ENCODE data around the gene HSPB7.
"Not testable (repeated sequence)": the region's sequence is repeated elsewhere in the genome, so short reads cannot be mapped to it uniquely, and the experiment has no call there.

HSPB7 gene

DNA sequence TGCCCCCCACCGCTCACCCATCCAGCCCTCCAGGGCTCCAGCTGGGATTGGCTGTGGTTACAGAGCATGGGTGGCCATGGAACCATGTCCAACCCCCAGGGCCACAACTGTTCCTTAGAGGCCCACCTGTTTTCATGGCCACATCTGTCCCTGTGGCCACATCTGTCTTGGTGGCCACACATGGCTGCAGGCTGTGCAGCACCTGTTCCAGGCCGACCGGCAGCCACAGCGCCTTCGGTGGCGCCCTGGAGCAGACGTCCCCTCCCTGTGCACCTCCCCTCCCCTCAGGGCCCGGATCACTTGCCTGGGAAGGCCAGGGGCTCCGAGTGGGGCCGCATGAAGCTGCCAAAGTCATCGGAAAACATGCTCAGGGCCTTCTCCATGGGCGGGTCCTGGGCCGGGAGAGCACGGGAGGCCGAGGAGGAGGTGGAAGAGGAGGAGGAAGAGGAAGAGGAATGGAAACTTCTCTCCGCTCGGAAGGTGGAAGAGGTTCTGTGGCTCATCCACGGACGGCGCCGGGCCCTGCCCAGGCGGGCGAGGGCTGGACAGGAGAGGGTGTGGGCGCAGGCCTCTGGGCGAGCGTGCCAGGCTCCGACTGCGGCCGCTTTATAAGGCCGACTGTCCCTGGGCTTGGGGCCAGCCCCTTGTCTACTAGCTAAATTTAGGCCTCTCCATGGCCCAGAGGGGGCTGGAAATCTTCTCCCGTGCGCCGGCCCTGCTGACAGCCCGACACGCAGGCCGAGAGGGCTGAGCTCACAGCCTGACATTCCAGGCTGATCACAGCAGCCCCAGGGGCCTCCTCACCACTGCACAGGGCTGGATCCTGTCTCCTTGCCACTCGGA lies at the start of gene HSPB7:
Gene HSPB7, minus strand, starts transcription at position 583 of the 843 bp plus-strand sequence. Its CDS starts 80 bp downstream, at position 503.
- DNase-seq (ENCODE audit: low read depth, low spot score): peak; percentile 41

DNA sequence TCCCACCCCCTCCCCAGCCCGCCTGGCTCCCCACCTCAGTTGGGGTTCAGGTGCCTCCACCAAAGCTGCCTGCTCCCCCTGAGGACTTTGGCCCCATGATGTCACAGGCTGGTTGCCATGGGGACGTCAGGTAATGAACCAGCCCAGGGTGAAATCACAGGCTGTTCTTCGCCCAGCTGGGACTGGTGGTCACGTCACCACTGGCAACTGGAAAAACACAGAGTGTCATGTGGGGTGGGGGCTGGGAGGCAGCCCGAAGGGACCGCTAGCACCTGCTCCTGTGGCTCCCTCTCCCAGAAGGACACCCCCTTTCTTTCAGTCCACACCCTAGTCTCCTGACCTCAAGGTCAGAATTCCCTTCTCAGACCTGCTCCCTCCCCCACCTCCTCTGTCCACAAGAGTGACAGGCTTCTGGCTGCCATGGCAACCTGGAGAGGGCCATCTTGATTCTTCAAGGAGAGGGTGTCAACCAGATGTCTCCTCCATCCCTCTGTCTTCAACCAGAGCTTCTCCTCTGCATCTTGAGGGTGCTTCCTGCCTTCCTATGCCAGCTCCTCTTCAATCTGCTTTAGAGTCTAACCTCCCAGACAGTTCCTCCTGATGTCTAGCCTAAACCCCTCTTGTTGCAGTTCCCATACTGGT lies 49.4 kb upstream of the HSPB7 start:
- DNase-seq (ENCODE audit: low read depth, low spot score): peak; percentile 52

DNA sequence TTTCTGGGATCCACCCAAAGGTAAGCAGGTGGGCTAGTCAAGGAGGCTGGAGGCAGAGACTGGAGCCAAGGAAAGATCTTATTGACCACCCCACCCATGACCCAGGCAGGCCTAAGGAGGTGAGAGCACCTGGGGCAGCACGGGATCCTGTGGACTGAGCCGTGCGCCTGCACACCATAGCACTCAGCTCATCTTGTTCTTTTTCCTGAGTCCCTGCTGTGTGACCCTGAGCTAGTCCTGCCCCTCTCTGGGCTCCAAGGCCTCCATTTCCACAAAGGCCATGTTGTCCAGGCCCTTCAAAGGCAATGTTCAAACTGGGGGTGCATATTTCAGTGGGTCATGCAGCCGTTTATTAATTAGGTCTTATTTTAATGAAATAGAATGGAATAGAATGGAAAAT lies 48.4 kb upstream of the HSPB7 start:
- DNase-seq (ENCODE audit: low read depth, low spot score): no peak

DNA sequence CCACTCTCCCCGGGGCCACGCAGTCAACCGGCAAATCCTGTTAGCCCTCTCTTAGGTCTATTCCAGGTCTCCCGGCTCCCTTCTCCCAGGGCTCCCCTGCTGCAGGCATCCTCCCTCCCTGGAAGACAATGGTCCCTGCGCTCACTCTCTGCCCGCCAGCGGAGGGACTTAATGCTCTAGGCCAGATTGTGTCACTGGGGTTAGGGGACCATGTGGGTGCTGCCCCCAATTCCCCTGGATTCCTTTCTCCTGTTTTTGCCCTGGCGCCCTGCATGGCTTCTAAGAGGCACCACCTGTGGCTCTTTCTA lies 47.4 kb upstream of the HSPB7 start:
- DNase-seq (ENCODE audit: low read depth, low spot score): no peak

DNA sequence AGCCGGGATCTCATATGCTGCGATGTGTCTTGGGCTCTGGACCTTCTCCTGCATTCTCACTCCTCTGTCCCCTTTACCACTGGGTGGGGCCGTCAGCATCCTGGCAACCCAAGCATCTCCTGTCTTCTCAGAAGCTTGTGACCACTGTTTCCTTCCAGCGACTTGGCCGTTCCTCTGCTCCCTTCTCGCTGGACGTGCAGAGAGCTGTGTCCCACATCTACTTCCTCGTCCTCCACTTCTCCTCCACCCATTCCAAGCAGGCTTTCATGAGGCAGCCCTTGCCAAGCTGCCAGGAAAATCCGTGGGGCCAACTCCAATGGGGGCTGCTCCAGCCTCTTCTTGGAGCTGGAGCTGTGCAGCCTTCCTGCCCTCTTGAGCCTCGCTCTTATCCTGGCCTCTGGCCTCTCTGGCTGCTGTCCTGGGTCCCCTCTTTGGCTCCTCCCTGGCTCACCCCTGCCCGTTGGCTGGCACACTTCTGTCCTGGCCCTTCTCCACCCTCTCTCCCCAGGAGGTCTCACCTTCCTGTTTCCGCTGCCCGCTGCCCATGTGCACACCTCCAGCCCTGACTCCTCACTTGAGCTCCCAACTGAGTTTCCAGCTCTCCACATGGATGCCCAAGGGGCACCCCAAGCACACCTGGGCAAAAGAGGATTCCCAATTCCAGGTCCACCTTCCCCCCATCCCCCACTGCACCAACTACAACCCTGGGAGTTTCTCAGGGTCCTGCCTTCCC lies 46.9 kb upstream of the HSPB7 start:
- DNase-seq (ENCODE audit: low read depth, low spot score): no peak

DNA sequence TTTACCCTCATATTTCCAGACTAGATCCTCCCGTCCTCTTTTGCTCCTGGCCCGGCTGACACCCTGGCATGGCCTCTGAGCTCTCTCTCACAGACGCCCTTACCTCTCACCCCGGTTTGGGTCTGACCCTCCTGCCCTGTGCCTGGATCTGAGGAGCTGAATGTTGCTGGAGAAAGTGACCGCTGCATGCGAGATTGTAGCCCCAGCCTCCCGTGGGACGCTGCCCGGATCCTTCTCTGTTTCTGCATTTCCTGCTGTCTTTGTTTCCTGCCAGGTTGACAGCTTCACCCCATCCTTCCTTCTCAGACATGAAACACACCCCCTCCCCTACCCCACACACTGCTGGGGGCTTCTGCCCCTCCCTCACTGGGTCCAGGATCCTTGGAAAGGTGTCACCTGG lies 46.1 kb upstream of the HSPB7 start:
- DNase-seq (ENCODE audit: low read depth, low spot score): no peak

DNA sequence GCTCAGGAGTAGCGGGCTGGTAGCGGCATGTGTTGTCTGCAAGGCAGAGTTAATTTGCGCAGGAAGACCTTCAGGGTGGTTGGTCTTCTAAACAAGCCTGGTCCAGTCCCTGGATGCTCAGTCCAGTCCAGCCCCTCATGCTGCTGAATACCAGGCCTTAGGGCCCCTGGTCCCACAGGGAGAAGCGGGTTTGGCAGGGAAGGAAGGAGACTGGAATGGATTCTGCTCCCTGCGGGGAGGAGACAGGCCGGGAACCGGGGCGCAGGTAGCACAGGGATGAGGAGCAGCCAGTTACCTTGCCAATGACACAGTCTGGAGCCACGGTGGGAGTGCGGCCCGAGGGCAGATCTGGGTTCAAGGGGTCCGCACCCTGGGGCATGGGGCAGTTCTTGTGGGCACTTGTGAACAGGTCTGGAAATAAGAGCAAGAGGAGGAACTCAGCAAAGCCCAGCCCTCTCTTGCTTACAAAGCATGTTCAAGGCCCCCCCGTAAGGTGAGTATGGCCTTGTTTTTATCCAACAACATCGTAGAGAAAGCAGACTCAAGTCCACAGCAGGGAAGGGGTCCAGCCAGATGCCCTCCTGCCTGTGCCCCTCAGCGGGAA lies 45.5 kb upstream of the HSPB7 start:
- DNase-seq (ENCODE audit: low read depth, low spot score): no peak

DNA sequence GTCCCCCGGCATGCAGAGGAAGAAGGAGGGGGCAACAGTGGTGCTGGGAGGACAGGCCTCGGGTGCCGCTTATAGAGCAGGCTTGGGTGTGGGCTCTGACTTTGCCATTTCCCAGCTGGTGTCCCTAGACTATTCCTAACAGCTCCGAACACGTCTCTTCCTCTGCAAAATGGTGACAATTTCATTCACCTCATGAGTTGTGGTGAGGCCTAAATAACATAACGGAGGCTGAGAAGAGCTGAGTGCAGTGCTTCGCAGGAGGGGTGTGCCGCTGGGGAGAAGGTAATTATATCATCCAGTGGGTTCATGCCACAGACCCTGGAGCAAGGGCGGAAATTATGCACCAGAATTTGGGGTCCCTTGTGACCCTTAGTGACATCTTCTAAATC lies 44.8 kb upstream of the HSPB7 start:
- not testable (repeated sequence) for DNase-seq (ENCODE audit: low read depth, low spot score)

DNA sequence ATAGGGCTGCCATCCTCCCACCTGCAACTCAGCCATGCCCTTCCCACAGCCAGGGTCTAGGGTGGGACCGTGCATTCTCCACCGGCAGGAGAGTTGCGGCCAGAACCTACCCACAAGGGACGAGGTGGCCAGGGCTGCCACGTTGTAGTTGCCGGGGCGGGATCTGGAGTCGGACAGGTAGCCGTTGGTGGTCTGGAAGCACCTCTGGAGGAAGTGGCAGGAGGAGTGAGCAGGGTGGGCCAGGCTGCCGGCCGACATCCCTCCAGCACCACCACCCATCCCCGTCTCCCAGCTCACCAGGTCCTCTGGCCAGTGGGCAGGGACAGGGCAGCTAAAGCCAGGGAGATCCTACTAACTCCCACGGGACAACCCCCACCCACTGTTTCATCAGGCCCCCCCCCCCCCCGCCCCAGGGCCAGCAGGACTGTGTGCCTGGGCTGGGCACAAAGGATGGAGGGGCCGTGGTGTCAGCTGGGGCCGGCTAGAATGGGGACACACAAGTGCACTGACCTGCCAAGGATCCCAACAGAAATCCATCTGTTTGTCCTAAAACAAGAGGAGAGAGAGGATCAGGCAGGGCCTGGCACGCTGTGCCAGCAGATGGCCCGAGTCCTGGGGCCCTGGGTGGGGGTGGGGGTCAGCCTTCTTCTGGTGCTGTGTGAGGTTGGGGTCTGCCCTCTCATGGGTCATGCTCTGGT lies 44.3 kb upstream of the HSPB7 start:
- DNase-seq (ENCODE audit: low read depth, low spot score): not testable (repeated sequence)

DNA sequence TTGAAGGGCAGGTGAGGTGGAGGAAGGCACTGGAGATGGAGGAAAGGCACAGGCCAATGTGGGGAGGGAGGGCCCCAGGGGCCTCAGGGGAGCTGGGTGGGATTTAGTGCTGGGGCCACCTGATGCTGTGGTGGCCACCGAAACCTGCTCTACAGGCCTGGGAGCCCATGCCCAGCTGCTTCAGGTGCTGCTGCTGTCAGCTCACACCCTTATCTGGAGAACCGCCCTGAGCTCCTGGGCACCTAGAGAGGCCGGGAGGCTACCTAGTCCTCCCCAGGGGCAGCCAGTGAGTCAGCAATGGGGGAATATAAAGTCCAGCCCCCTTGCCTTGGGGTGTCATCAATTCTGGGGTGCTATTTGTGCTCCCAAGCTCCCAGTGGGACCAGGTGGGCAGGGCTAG lies 43.4 kb upstream of the HSPB7 start:
- DNase-seq (ENCODE audit: low read depth, low spot score): no peak

DNA sequence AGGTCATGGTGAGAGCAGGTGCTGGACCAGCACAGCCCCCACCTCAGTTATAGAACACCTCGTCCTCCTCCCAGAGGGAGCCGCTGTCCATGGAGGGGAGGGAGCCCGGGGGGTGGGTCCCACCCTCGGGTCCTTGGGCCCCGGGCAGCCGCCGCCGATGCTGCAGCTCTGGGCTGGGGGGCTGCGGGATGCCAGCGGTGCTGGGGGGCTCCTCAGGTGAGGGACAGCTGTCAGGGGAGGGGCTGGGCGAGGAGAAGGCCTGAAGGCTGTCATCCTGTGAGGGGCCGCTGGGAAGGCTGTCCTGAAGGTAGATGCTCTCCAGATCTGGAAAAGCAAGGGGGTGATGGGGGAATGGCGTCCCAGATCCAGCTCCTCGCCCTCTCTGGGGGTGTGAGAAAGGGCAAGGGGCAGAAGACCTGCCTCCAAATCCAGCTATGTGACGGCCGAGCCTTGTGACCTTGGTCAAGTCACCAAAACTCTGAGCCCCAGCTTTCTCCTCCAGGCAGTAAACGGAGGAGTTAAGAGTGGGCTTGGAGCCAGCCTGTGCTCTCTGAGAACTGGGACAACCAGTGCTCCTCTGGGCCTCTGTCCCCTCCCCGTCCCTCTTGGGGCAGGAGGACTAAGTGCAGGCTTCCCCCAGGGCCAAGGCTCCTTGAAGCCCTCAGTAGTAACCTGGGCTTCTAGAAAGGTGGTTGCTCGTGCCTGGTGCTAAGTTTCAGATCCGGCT lies 40.7 kb upstream of the HSPB7 start:
- not testable (repeated sequence) for DNase-seq (ENCODE audit: low read depth, low spot score)

DNA sequence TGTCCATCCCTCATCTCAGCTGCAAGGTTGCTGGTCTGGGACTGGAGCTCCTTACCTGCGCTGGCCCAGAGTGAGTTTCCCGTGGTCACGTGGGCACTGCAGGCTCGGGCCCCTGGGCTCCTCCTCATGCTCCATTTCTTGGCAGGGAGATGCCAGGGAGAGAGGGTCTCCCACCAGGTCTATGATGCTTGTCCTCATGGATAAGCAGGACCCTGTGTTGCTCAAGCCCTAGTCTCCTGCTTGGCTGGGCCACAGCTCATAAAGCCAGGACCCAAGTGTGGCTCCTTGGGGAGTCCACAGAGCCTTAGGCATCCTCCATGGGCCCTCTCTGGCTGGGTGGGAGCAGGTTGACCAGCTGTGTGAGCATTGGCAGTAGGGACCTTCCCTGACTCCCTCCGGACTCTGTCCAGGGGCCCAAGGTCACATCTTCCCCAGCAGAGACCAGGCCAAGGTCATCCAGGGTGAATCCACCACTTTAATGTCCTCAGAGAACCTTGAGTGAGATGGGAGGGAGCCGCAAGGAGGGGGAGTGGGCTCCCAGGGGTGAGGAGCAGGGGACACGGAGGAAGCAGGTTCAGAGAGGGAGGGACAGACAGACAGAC lies 39.6 kb upstream of the HSPB7 start:
- DNase-seq (ENCODE audit: low read depth, low spot score): not testable (repeated sequence)

DNA sequence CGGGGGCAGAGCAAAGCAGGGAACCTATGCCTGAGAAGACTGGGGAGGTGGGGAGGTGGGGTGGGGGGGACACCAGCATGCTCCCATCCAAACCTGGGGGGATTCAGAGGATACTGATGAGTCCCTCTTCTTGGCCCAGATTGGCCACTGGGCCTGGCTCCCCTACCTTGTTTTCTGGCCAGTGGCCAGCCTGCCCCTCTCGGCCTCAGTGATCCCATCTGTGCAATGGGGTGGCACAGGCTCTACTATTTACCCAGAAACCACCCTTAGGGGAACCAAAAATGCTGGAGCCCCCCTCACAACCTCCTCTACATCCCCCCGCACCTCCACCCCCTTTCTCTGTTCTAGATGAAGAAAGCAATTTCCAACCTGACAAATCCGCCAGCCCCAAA lies 38.7 kb upstream of the HSPB7 start:
- not testable (repeated sequence) for DNase-seq (ENCODE audit: low read depth, low spot score)

DNA sequence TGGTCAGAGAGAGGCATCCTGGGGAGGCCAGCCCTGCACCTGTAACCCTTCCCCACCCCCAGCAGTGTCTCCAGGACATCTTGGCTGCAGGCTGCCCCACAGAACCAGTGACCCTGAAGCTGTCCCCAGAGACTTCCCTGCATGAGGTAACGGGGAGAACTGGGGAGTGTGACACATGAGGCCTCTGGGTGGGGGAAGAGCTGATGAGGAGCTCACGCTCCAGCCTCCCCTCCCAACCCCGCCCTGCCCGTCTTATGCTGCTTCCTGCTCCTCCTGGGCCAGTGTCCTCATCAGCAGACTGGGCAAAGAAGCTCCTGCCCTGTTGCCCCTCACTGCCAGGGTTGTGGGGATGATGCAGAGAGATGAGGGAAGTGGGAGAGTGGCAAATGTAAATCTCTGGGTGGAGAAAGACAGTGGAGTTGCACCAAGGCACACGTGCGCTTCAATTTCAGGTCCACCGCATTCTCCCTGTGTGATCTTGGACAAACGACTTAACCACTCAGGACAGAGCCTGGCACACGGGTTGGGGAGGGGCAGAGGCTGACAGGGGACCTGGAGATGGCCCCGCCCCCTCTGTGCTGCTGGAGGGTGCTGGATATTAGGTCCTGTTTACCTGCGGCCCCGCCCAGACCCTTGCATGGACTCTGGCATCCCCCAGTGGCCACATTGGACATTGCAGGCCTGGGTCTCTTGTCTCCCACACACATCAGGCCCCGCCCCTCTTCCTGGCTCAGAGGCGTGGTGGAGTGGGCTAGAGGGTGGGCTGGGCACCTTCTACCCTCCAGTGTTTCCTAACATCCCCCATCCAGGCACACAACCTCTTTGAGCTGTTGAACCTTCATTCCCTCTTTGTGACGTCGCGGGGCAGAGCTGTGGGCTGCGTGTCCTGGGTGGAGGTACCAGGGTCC lies 38.0 kb upstream of the HSPB7 start:
- peak; percentile 90 for DNase-seq (ENCODE audit: low read depth, low spot score)

DNA sequence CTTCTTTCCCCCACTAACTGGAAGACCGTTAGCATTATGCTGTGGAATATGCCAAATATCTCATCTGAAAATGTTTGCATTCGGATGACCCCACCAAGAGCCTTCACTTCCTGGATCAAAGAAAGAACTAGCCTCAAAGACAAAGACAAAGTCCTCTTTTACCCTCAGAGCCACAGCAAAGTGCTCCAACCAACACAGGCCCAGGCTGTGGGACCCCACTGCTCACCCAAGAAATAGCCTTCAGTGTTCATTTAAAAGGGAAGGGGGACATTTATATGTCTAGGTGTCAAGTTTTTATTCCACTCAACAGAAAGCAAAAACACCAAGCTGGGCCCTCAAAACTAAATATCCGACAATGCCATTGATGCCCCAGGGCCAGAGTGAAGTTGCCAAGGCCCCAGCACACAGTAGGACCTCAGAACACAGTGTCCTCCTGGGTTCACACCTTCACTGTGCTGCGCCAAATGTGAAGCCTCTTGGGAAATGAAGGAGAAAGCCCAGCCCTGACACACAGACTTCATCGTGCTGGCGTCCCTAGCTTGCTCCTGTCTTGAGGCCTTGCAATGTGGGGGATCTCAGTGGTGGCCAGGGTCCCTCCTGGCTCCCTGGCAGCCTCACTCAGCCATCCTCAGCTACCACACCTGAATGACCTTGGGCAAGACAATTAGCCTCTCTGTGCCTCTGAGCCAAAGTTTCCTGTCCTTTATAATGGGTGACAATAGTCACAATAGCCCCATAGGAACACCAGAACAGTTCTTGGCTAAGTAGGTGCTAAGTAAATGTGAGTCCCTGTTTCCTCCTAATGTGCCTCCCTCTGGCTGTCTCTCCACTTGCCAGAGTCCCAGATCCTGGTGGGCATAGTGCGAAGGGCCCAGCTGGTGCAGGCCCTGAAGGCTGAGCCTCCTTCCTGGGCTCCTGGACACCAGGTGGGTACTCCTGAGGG lies 37.0 kb upstream of the HSPB7 start:
- DNase-seq (ENCODE audit: low read depth, low spot score): no peak

DNA sequence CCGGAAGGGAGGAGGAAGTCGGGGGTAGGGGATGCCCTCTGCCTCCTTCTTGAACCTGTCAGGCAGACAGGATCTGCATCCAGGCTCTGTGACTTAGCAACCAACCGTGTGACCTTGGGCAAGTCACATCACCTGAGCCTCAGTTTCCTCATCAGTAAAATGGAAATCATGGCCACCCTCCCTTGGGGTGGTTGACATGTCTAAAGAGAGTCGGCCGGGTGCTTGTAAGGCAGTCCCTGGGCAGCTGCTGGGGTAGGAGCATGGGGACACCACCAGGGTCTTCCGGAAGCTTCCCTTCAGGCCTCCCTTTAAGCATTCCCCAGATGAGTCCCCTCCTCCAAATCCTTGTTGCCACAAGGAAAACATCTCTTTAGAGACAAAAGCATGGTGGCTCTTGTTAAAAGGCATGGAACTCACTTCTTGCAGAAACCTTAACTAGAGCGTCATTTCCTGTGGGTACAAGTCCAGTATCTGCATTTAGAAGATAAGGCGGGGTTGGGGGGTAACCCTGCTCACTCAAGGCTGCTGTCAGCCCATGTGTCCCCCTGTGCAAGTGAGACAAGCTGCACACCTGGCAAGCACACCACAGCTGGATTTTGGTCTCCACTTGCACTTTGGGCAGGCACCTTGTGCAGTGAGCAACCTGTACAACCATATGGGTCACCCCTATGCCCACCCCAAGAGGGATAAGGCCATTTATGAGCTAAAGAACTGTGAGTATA lies 36.1 kb upstream of the HSPB7 start:
- DNase-seq (ENCODE audit: low read depth, low spot score): no peak

DNA sequence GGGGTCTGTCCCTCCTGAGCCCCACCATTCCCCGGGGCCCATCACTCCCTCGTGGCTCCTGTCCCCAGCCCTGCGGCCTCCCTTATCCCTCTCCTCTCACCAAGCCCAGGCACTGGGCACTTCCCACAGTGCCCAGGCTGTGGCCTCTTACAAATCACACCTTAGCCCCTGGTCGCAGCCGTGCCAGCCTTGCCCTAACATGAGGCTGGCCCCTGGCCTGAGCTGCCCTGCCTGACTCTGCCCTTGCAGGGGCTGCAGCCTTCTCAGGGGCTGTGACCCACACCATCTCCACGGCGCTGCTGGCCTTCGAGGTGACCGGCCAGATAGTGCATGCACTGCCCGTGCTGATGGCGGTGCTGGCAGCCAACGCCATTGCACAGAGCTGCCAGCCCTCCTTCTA lies 34.1 kb upstream of the HSPB7 start:
- DNase-seq (ENCODE audit: low read depth, low spot score): not testable (repeated sequence)

DNA sequence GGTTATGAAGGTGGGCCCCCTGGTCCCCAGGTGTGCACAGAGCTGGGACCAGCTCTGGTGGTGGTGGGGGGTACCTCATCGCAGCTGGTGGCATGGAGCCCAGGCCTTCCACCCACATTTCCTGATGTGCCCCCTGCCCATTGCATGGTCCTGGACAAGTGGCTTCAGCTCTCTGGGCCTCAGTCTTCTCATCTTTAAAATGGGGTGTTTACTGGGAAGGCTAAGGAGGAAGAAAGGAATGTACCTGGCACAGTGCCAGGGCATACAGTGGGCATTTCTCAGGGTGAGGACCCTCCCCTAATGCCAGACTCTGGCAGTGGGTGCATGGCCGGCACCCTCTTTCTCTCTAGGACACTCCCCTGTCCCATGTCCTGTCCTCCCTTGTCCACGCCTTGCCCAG lies 33.2 kb upstream of the HSPB7 start:
- no peak for DNase-seq (ENCODE audit: low read depth, low spot score)
